NCI-H1694 (cell line): ENCODE results near the gene GLCCI1.
"Not testable (repeated sequence)": the region's sequence is repeated elsewhere in the genome, so short reads cannot be mapped to it uniquely, and the experiment has no call there.

ENCODE experiments used
- DNase-seq: peaks from one replicate; lab custom pipeline; 2025; lab: John Stamatoyannopoulos, UW

Gene GLCCI1

GRCh38 chr7:7989616-7990440 lies 21.2 kb downstream of the GLCCI1 start:
- DNase-seq, result no peak

GRCh38 chr7:7990441-7990761 lies 21.8 kb downstream of the GLCCI1 start:
- no peak for DNase-seq

DNA sequence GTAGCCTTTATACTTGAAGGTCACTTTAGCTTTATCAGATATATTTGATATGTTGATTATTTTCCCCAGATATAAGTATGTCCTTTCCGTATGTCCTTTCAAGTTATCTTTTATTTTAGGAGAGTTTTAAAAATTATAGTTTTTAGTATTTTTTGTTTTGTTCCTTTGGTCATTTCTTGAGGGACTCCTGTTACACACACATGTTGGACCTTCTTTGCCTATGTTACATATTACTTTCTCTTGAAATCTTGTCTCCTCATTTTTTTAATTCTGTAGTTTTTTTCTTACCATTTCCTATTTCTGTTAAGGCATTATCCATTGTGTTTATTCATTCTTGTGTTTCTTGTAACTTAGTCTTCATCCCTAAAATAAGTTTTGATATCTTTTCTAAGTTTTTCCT lies 23.9 kb downstream of the GLCCI1 start:
- no peak for DNase-seq

GRCh38 chr7:7995348-7995747 lies 26.8 kb downstream of the GLCCI1 start:
- DNase-seq, result not testable (repeated sequence)

GRCh38 chr7:7996568-7996967 lies 28.0 kb downstream of the GLCCI1 start:
- no peak for DNase-seq

- no peak for DNase-seq
Measured at GRCh38 chr7:8000315-8000941, 31.8 kb downstream of the GLCCI1 start.

- no peak for DNase-seq
Measured at GRCh38 chr7:8003077-8003476, 34.5 kb downstream of the GLCCI1 start.

DNA sequence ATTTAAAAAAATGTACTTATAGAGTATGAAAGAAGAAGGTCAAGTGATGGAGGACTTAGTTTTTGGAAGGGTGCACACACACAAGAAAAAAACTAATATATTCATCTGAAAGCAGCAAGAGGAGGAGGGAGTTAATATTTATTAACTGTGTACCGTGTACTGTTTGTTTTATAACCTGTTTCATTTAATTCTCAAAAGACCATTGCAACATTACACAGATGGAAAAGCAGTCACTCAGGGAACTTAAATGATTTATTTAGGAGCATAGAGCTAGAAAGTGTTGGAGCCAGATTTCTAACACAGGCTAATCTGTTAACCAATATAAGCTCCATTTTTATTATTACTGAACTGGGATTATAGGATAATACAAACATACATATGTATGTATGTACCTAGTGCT lies 36.7 kb downstream of the GLCCI1 start:
- no peak for DNase-seq

- DNase-seq, result no peak
Measured at GRCh38 chr7:8014399-8014798, 45.8 kb downstream of the GLCCI1 start.

DNA sequence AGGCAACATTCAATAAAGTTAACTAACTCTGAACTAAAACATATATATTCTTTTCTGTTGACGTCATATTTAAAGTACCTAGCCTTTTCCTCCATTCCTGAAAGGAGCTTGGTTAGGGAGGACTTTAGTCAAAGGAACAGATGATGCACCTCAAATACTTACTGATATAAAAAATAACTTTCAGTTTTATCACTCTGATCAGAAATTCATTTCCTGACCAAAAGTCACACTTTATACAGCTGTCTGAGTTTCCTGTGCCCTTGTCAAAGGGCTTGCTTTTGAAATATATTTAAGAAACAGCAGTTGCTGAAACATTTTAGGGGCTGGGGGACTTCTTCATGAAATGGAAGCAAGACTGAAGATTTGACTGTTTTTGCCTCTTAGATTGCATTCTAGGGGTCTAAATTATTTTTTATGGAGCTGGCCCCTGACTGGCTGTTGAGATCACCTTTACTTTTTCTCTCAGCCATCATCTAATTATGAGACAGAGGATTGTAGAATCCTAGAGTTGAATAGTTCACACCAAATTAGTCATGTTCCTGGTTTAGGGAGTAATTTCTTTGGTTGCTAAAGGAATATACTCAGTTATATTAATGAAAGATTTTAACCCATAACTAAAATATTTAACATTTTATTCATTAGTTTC lies 46.6 kb downstream of the GLCCI1 start:
- no peak for DNase-seq

DNA sequence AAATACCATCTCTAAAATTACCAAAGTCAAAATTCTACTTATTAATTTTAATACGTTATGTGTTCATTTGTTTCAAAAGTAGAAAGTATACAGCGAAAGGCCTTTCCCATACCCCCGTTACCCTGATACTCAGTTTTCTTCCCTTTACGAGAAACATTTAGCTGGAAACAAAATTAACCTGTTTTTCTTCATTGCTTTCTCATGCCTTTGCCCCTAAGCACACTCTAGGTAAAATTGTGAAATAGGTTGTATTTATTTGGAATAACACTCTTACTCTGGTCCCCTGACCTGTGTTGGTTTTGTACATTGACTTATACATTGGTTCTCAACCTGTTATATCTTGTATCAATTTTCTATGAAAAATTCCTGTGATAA lies 47.1 kb downstream of the GLCCI1 start:
- DNase-seq, result no peak

- no peak for DNase-seq
Measured at GRCh38 chr7:8017423-8017822, 48.8 kb downstream of the GLCCI1 start.

- no peak for DNase-seq
Measured at GRCh38 chr7:8018961-8019360, 50.4 kb downstream of the GLCCI1 start.

- DNase-seq, result no peak
Measured at GRCh38 chr7:8022628-8023027, 54.0 kb downstream of the GLCCI1 start.

GRCh38 chr7:8035192-8035591 lies 66.6 kb downstream of the GLCCI1 start:
- no peak for DNase-seq

DNA sequence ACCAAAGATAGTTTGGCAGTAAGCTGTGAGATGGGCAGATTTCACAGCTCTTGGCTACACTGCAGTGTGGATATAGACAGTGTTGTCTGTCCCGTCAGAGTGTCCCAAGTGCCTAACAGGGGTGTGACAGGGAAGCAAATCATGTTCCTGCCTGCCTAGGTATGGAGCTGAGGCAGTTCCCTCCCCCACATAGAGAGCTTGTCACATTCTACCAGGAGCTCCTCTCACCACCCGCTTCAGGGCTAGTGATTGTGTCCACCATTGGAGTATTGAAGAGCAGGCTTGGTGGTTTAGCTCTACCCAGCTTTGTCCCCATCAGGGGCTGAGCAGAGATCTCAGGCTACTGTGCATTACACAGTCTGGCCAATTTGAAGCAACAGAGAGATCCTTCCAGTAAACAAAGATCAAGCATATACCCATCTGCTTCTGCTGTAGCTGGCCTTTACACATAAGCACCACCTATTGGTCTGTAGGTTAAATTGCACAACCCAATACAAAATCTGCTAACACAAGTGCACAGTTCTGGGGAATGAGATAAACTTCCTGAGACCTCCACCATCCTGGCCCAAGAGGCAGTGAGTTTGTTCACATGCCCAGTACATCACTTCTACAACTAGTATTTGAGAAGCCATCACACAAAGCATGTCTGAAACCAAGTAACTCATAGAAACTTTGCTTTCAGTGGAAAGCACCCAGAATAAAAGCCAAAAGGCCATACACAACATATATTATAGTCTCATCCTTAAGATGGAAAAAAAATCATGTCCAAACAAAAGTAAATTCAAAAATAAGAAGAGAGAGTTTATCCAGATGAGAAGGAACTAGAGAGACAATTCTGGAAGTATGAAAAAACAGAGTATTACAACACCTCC lies 67.3 kb downstream of the GLCCI1 start:
- DNase-seq, result peak; percentile 14

DNA sequence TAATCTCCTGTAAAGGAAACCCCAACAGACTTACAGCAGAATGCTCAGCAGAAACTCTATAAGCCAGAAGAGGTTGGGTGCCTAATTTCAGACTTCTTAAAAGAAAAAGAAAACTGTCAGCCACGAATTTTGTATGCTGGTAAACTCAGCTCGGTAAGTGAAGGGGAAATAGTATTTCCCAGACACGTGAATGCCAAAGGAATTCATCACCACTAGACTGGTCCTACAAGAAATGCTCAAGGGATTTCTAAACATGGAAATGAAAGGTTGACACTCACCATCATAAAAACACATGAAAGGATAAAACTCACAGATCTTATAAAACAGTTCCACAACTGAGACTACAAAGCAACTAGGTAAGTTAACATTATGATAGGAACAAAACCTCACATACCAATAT lies 68.6 kb downstream of the GLCCI1 start:
- no peak for DNase-seq

GRCh38 chr7:8040768-8041369 lies 72.3 kb downstream of the GLCCI1 start:
- no peak for DNase-seq

- DNase-seq, result no peak
Measured at GRCh38 chr7:8042796-8043535, 74.4 kb downstream of the GLCCI1 start.

DNA sequence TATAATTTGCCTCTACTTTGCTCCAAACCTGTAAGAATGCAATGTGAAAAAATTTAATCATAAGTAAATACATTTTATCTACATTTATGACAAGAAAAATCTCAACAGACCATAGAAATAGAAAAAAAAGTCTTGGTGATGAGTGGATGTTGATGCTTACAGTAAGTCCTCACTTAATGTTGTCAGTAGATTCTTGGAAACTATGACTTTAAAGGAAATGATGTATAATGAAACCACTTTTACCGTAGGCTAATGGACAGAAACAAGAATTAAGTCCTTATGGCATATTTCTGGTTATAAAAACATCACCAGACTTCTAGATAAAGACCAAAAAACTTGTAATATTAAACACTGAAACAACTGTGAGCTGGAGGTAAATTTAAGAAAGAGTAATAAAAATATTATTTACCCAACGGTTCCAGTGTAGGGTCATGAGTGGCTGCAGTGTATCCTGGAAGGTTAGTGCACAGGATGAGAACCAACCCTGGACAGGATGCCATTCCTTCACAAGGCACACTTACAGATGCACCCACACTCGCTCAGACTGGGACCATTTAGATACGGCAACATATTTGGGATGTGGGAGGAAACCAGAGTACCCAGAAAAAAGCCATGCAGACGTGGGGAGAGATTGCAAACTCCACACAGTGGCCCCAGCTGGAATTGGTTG lies 76.3 kb downstream of the GLCCI1 start:
- no peak for DNase-seq

DNA sequence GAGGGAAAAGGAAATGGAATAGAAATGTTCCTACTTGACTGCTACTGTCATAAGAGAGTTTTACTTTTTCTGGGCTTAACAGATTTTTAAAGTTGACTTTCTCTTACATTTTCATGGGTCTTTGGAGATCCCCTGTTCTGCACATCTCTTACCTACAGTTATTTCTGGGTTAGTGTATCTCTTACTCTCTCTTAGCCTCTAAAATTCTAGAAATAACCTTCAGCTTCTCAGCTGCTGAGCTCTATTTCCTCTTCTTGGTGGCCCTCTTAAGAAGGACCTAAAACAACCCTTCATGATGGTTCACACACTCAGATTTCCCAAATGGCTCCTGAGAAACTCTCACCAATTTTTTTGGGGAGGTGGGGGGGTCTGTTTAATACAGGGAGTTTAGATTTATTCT lies 79.5 kb downstream of the GLCCI1 start:
- not testable (repeated sequence) for DNase-seq
